HepG2 (cell line): ENCODE measurements around the gene RANBP3. TPM values are rescaled to one million over a fixed set of nuclear protein-coding genes. Genes with fewer than 3 reads are reported as not detected.

Experiments
- ATAC-seq: fragments of 200-7000 bp; cut with Tn5 transposase; 3 replicates; pipeline ENCODE4 v1.9.1; 2020; ENCODE audit warnings: mild to moderate bottlenecking, moderate library complexity
- BruUV-seq: library from RNA; stranded (reverse); fragments of 400-500 nt; replicated peaks from 2 replicates; lab custom pipeline; 2021; lab: Mats Ljungman, UMichigan
- CTCF ChIA-PET: fragments of 300-600 bp; formaldehyde crosslinking; extraction: SDS; loops from one replicate; lab custom pipeline; 2021; ENCODE audit warnings: low total read pairs, inconsistent platforms, low intra/inter-chr PET ratio; lab: Yijun Ruan, JAX
- POLR2A ChIA-PET: fragments of 350-600 bp; sonication (Branson Sonifier 250); formaldehyde crosslinking; loops from one replicate; lab custom pipeline; 2020; ENCODE audit warnings: antibody characterized with exemption, inconsistent platforms; lab: Yijun Ruan, JAX
- DNase-seq: peaks from one replicate; pipeline ENCODE4 v3.0.0-alpha.2; 2015; ENCODE audit warnings: low spot score
- FAIRE-seq: peaks from 3 replicates; lab custom pipeline; 2011; peaks lifted over from hg19 to GRCh38; lab: Jason Lieb, UNC
- H2AFZ ChIP-seq: one replicate; pipeline ENCODE4 v1.6.1; 2011; ENCODE audit warnings: low read length, inconsistent platforms
- H3K27ac ChIP-seq: fragments of 300-600 bp; 3 replicates; pipeline ENCODE4 v1.8.0; 2011; ENCODE audit warnings: mixed run types, mild to moderate bottlenecking, mixed read lengths, low read length, inconsistent platforms; ENCODE audit not compliant: insufficient read depth; ENCODE audit errors: extremely low read length
- H3K27me3 ChIP-seq, 2 experiments: fragments of 200-600 bp in 1 of 2; 2 replicates in 1 of 2; 3 replicates in 1 of 2; pipeline versions ENCODE4 v1.6.0 to v1.8.0; 2011; ENCODE audit warnings: low read length in 2 of 2, mild to moderate bottlenecking in 2 of 2, moderate library complexity in 2 of 2, inconsistent platforms in 1 of 2; ENCODE audit not compliant: insufficient read depth in 2 of 2, control insufficient read depth in 1 of 2
- H3K36me3 ChIP-seq, 2 experiments: fragments of 200-600 bp in 1 of 2; replicated peaks in 1 of 2; 2 replicates in 1 of 2; 3 replicates in 1 of 2; pipeline versions ENCODE4 v1.5.1 to v1.8.0; 2011; ENCODE audit warnings: low read length in 2 of 2, inconsistent platforms in 1 of 2; ENCODE audit not compliant: insufficient read depth in 2 of 2, control insufficient read depth in 1 of 2
- H3K4me1 ChIP-seq: 2 replicates; pipeline ENCODE4 v1.5.1; 2012; ENCODE audit warnings: low read length, inconsistent platforms; ENCODE audit not compliant: insufficient read depth
- H3K4me2 ChIP-seq: 2 replicates; pipeline ENCODE4 v1.6.0; 2011; ENCODE audit warnings: low read depth, low read length, inconsistent platforms
- H3K4me3 ChIP-seq, 3 experiments: fragments of 200-600 bp in 1 of 3; sonication (generic), shearing (Covaris generic) in 1 of 3; replicated peaks in 1 of 3; 2 replicates each; pipeline ENCODE4 v1.5.1; 2011 to 2016; ENCODE audit warnings: low read length in 3 of 3, inconsistent platforms in 2 of 3, low read depth in 2 of 3, mild to moderate bottlenecking in 2 of 3, control low read depth in 1 of 3, mixed read lengths in 1 of 3; ENCODE audit not compliant: insufficient read depth in 1 of 3
- H3K79me2 ChIP-seq: one replicate; pipeline ENCODE4 v1.6.1; 2011; ENCODE audit warnings: low read length, inconsistent platforms; ENCODE audit not compliant: insufficient read depth
- H3K9ac ChIP-seq: 2 replicates; pipeline ENCODE4 v1.6.0; 2011; ENCODE audit warnings: mild to moderate bottlenecking, low read depth, low read length, inconsistent platforms; ENCODE audit not compliant: insufficient read depth
- H3K9me3 ChIP-seq: 2 replicates; pipeline ENCODE4 v1.5.1; 2012; ENCODE audit warnings: mild to moderate bottlenecking, low read length
- H4K20me1 ChIP-seq: 2 replicates; pipeline ENCODE4 v1.6.0; 2011; ENCODE audit warnings: inconsistent platforms, mild to moderate bottlenecking, low read length, moderate library complexity; ENCODE audit not compliant: insufficient read depth
- BHLHE40 ChIP-seq: IDR thresholded peaks from 2 replicates; pipeline ENCODE4 v1.6.1; 2011; ENCODE audit warnings: low read length, improper control_type of control experiment
- CBX2 ChIP-seq, 2 experiments: fragments of 200-600 bp in 1 of 2; sonication (generic); formaldehyde crosslinking in 1 of 2; IDR thresholded peaks; 2 replicates each; pipeline versions ENCODE4 v1.7.0 to v1.8.1; 2018 to 2022; ENCODE audit warnings: low read depth in 2 of 2, low read length in 1 of 2, mild to moderate bottlenecking in 1 of 2, missing genetic modification reagents in 1 of 2
- ETV6 ChIP-seq: sonication (generic); formaldehyde crosslinking; conservative IDR thresholded peaks from 2 replicates; pipeline ENCODE4 v1.4.0; 2020; ENCODE audit warnings: missing genetic modification reagents
- MED8 ChIP-seq: sonication (generic); formaldehyde crosslinking; IDR thresholded peaks from 2 replicates; pipeline ENCODE4 v1.8.1; 2023; ENCODE audit warnings: mild to moderate bottlenecking, missing genetic modification reagents; ENCODE audit not compliant: insufficient replicate concordance
- MTF1 ChIP-seq: sonication (generic); formaldehyde crosslinking; IDR thresholded peaks from 2 replicates; pipeline ENCODE4 v1.5.0; 2020; ENCODE audit warnings: missing genetic modification reagents
- NR1H2 ChIP-seq: sonication (generic); formaldehyde crosslinking; IDR thresholded peaks from 2 replicates; pipeline ENCODE4 v1.8.1; 2022; ENCODE audit warnings: low read depth, missing genetic modification reagents, borderline replicate concordance
- NR2F1 ChIP-seq, 2 experiments: fragments of 450-650 bp in 1 of 2; formaldehyde crosslinking in 1 of 2; IDR thresholded peaks; 2 replicates each; pipeline versions ENCODE4 v1.5.0 to v1.6.1; 2016 to 2020; ENCODE audit warnings: mild to moderate bottlenecking in 1 of 2, missing compliant biosample characterization in 1 of 2, missing genetic modification reagents in 1 of 2, moderate library complexity in 1 of 2
- SOX5 ChIP-seq: IDR thresholded peaks from 2 replicates; pipeline ENCODE4 v1.6.1; 2016; ENCODE audit warnings: borderline replicate concordance
- TP53 ChIP-seq: sonication (generic); formaldehyde crosslinking; conservative IDR thresholded peaks from 2 replicates; pipeline ENCODE4 v1.4.0; 2020; ENCODE audit warnings: missing genetic modification reagents
- ZFP1 ChIP-seq: IDR thresholded peaks from 2 replicates; pipeline ENCODE4 v1.6.1; 2016
- WGBS: methylation state at CpG from one replicate; pipeline ENCODE4 v1.1.6; 2017; ENCODE audit warnings: low lambda C conversion rate; 5-methylcytosine and 5-hydroxymethylcytosine counted together
- in situ Hi-C: cut with HindIII; loops from 2 replicates; pipeline ENCODE4 v1.10.0; 2017; ENCODE audit warnings: low pct_unique_long_range_greater_than_20kb; ENCODE audit not compliant: extremely low pct_ligation_motif_present
- intact Hi-C: fragments of 100-400 bp; cut with micrococcal nuclease; formaldehyde crosslinking; loops from one replicate; pipeline ENCODE4 v1.10.0; 2022; ENCODE audit not compliant: unreplicated experiment
- polyA plus RNA-seq, 8 experiments: library from polyadenylated mRNA; depleted of rRNA in 3 of 8; stranded (reverse) in 7 of 8; unstranded in 1 of 8; fragments of >200 nt; fragmentation: Illumina TruSeq in 4 of 8; extraction: Trizol in 4 of 8; gene quantifications; 2 replicates each; pipeline versions ENCODE4 v1.2.1 to v1.2.3, GENCODE V29; 2011 to 2016; ENCODE audit warnings: low read depth in 4 of 8, missing spikeins in 1 of 8, mixed read lengths in 1 of 8; ENCODE audit not compliant: insufficient read depth in 1 of 8
- total RNA-seq, 5 experiments: library from RNA; depleted of rRNA; stranded (reverse); fragments of >200 nt; fragmentation: Illumina TruSeq; extraction: Trizol; gene quantifications; 2 replicates each; pipeline ENCODE4 v1.2.3, GENCODE V29; 2016; ENCODE audit warnings: low read depth in 1 of 5
- TF ChIP-seq, protein P1 (sequence below): sonication (generic); formaldehyde crosslinking; IDR thresholded peaks from 2 replicates; pipeline ENCODE4 v1.4.0; 2020; ENCODE audit warnings: mild to moderate bottlenecking, missing genetic modification reagents
- TF ChIP-seq, protein P2 (sequence below): sonication (generic); formaldehyde crosslinking; conservative IDR thresholded peaks from 2 replicates; pipeline ENCODE4 v1.4.0; 2020; ENCODE audit warnings: missing genetic modification reagents

Gene RANBP3
- total and polyA plus RNA-seq, 2 of the 13 experiments (the other 11 are each of a cell fraction or from before 2014, with no cell fraction given) = 39.5 to 149 TPM

DNA sequence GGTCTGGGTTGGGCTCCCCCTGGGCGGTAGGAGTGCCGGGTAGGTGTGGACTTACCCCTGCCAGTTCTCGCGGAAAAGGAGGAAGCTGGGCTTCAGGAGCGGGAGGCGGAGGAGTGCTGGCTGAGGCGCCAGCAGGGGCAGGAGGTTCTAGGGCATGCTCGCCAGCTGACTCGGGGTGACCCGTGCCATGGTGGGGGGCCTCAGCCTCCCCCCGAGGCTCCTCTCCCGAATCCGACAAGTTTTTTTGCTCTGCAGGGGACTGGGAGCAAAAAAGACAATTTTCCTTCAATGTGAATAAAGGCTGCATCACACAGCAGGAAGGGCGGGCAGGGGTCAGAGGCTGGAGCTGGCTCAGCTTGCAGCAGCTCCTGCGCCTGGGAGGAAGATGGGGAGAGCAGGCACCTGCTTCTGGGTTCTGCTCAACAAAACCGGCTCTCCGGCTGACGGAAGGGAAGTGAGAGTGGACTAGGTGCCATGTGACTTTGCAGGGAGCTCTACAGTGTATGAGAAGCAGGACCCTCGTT is 26.5 kb downstream of the RANBP3 start (continued):
- TF ChIP-seq, protein P1, sequence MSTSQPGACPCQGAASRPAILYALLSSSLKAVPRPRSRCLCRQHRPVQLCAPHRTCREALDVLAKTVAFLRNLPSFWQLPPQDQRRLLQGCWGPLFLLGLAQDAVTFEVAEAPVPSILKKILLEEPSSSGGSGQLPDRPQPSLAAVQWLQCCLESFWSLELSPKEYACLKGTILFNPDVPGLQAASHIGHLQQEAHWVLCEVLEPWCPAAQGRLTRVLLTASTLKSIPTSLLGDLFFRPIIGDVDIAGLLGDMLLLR (CRISPR knock-in tag) = no peak
- no peak for TF ChIP-seq CBX2 (IDR thresholded peaks at IDR 0.05; ENCODE audit: low read depth, low read length)
- no peak for TF ChIP-seq CBX2 (CRISPR knock-in tag; IDR thresholded peaks at IDR 0.05; ENCODE audit: low read depth)
- TF ChIP-seq, all 625 proteins: peak for 0

DNA sequence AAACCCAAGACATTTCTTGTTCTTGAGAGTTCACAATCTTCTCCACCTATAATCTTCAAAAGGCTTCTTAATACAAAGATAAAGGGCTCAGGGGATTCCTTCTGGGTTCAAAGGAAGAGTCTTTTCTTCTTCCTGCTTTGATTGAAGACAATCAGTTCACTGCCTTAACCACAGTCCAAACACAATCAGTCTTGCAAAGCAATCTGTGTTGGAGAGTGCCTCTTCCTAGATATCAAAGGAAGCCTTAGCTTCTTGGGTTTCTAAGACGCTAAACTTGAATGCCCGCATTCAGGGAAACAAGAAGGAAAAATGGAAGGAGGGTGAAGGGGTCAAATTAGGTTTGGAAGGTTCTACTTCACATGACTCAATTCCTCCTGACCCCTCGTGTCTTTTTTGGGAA is 27.2 kb downstream of the RANBP3 start:
- ChIA-PET CTCF (no interaction called here), POLR2A (no interaction called here)
- Histone ChIP-seq H3K4me3 (no peak overlapping the region), H3K36me3 (peaks cover 20 to 52% of the 10 kb centered on the region in 2 experiments; a peak in 4 of 5 replicates), H3K9me3 (no peaks in the 10 kb centered on the region), H4K20me1 (peaks cover 24% of the 10 kb centered on the region; the same call in 1 of the 2 replicates), H3K4me1 (peaks cover 45% of the 10 kb centered on the region), H3K79me2 (peaks cover 93% of the 10 kb centered on the region), H3K4me2 (no peak overlapping the region), H2AFZ (no peak overlapping the region), H3K9ac (no peak overlapping the region), H3K27ac (no peak overlapping the region), H3K27me3 (no peaks in the 10 kb centered on the region)
- ATAC-seq (no peak), FAIRE-seq (no peak), DNase-seq (no peak)
- WGBS = 94% methylated on average over 3 of the region's 3 CpGs
- intact Hi-C loops = no loop called here
- in situ Hi-C loops = loop anchor here (5.0 kb wide), 1 partner anchor 38 kb away; the partner anchor contains the start of gene CAPS
- no TSS peak for BruUV-seq
- no peak for TF ChIP-seq ZFP1 (CRISPR knock-in tag)
- no peak for TF ChIP-seq ETV6 (CRISPR knock-in tag)
- TF ChIP-seq SOX5 = no peak
- TF ChIP-seq NR2F1 (CRISPR knock-in tag; IDR thresholded peaks at IDR 0.05) = no peak
- TF ChIP-seq, protein P2, sequence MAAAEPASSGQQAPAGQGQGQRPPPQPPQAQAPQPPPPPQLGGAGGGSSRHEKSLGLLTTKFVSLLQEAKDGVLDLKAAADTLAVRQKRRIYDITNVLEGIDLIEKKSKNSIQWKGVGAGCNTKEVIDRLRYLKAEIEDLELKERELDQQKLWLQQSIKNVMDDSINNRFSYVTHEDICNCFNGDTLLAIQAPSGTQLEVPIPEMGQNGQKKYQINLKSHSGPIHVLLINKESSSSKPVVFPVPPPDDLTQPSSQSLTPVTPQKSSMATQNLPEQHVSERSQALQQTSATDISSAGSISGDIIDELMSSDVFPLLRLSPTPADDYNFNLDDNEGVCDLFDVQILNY (CRISPR knock-in tag) = no peak
- no peak for TF ChIP-seq MED8 (CRISPR knock-in tag)
- TF ChIP-seq NR1H2 (CRISPR knock-in tag) = no peak
- no peak for TF ChIP-seq BHLHE40
- no peak for TF ChIP-seq MTF1 (CRISPR knock-in tag)
- TF ChIP-seq TP53 (CRISPR knock-in tag) = no peak
- TF ChIP-seq, all 625 proteins: peak for 0
